HepG2 (cell line): ENCODE measurements around the gene HNRNPUL1. TPM values are rescaled to one million over a fixed set of nuclear protein-coding genes. Genes with fewer than 3 reads are reported as not detected.
A peak's percentile ranks its signal among the peaks of the same experiment; 100 is the strongest.

Experiments used
- DPF2 ChIP-seq: sonication (generic); formaldehyde crosslinking; IDR thresholded peaks from 2 replicates; pipeline ENCODE4 v1.4.0; 2020; ENCODE audit warnings: mild to moderate bottlenecking, low read depth, missing genetic modification reagents, borderline replicate concordance
- FOXK1 ChIP-seq: sonication (generic); formaldehyde crosslinking; IDR thresholded peaks from 2 replicates; pipeline ENCODE4 v1.4.0; 2020; ENCODE audit warnings: low read depth, missing genetic modification reagents, borderline replicate concordance
- GPN1 ChIP-seq: sonication (generic); formaldehyde crosslinking; IDR thresholded peaks from 2 replicates; pipeline ENCODE4 v1.5.1; 2020; ENCODE audit warnings: missing genetic modification reagents, borderline replicate concordance
- HNRNPH1 ChIP-seq: fragments of 200-400 bp; formaldehyde crosslinking; optimal IDR thresholded peaks from 2 replicates; pipeline ENCODE3; 2017; ENCODE audit warnings: mild to moderate bottlenecking, low read depth, low read length
- IKZF4 ChIP-seq: sonication (generic); formaldehyde crosslinking; IDR thresholded peaks from 2 replicates; pipeline ENCODE4 v1.5.1; 2020; ENCODE audit warnings: borderline replicate concordance, mild to moderate bottlenecking, low read depth, missing genetic modification reagents; ENCODE audit errors: not compliant biosample characterization
- MATR3 ChIP-seq: sonication (generic); formaldehyde crosslinking; IDR thresholded peaks from 2 replicates; pipeline ENCODE4 v1.4.0; 2020; ENCODE audit warnings: missing genetic modification reagents
- NFKB2 ChIP-seq: sonication (generic); formaldehyde crosslinking; IDR thresholded peaks from 2 replicates; pipeline ENCODE4 v1.4.0; 2020; ENCODE audit warnings: missing genetic modification reagents, borderline replicate concordance
- PCBP1 ChIP-seq: fragments of 200-400 bp; formaldehyde crosslinking; IDR thresholded peaks from 2 replicates; pipeline ENCODE4 v1.6.1; 2017; ENCODE audit warnings: mild to moderate bottlenecking, low read depth, low read length, borderline replicate concordance
- SMYD3 ChIP-seq: sonication (generic); formaldehyde crosslinking; IDR thresholded peaks from 2 replicates; pipeline ENCODE4 v1.8.1; 2023; ENCODE audit warnings: mild to moderate bottlenecking, missing genetic modification reagents
- TAF1 ChIP-seq: sonication (generic); formaldehyde crosslinking; IDR thresholded peaks from 2 replicates; pipeline ENCODE4 v1.4.0; 2020; ENCODE audit warnings: missing genetic modification reagents
- TGIF2 ChIP-seq: IDR thresholded peaks from 2 replicates; pipeline ENCODE4 v1.6.1; 2016; ENCODE audit warnings: control low read depth, missing compliant biosample characterization
- ZNF180 ChIP-seq: sonication (generic); formaldehyde crosslinking; IDR thresholded peaks from 2 replicates; pipeline ENCODE4 v1.4.0; 2020; ENCODE audit warnings: low read depth, missing genetic modification reagents, borderline replicate concordance
- ZNF577 ChIP-seq: sonication (generic); formaldehyde crosslinking; IDR thresholded peaks from 2 replicates; pipeline ENCODE4 v1.4.0; 2020; ENCODE audit warnings: mild to moderate bottlenecking, low read depth, missing genetic modification reagents, borderline replicate concordance
- ZNF772 ChIP-seq: sonication (generic); formaldehyde crosslinking; IDR thresholded peaks from 2 replicates; pipeline ENCODE4 v1.5.0; 2020; ENCODE audit warnings: mild to moderate bottlenecking, missing genetic modification reagents
- polyA plus RNA-seq, 8 experiments: library from polyadenylated mRNA; depleted of rRNA in 3 of 8; stranded (reverse) in 7 of 8; unstranded in 1 of 8; fragments of >200 nt; fragmentation: Illumina TruSeq in 4 of 8; extraction: Trizol in 4 of 8; gene quantifications; 2 replicates each; pipeline versions ENCODE4 v1.2.1 to v1.2.3, GENCODE V29; 2011 to 2016; ENCODE audit warnings: low read depth in 4 of 8, missing spikeins in 1 of 8, mixed read lengths in 1 of 8; ENCODE audit not compliant: insufficient read depth in 1 of 8
- total RNA-seq, 5 experiments: library from RNA; depleted of rRNA; stranded (reverse); fragments of >200 nt; fragmentation: Illumina TruSeq; extraction: Trizol; gene quantifications; 2 replicates each; pipeline ENCODE4 v1.2.3, GENCODE V29; 2016; ENCODE audit warnings: low read depth in 1 of 5
- TF ChIP-seq, protein P1 (sequence below): sonication (generic); formaldehyde crosslinking; IDR thresholded peaks from 2 replicates; pipeline ENCODE4 v1.8.1; 2022; ENCODE audit warnings: mild to moderate bottlenecking, missing genetic modification reagents
- TF ChIP-seq, protein P2 (sequence below): IDR thresholded peaks from 2 replicates; pipeline ENCODE4 v1.6.1; 2016
- TF ChIP-seq, protein P3 (sequence below): sonication (generic); formaldehyde crosslinking; IDR thresholded peaks from 2 replicates; pipeline ENCODE4 v1.5.0; 2020; ENCODE audit warnings: missing genetic modification reagents
- TF ChIP-seq, protein P4 (sequence below): sonication (generic); formaldehyde crosslinking; IDR thresholded peaks from 2 replicates; pipeline ENCODE4 v1.5.0; 2020; ENCODE audit warnings: missing genetic modification reagents
- TF ChIP-seq, protein P5 (sequence below): sonication (generic); formaldehyde crosslinking; IDR thresholded peaks from 2 replicates; pipeline ENCODE4 v1.8.0; 2022; ENCODE audit warnings: mild to moderate bottlenecking, missing genetic modification reagents, moderate library complexity
- TF ChIP-seq, protein P6 (sequence below): sonication (generic); formaldehyde crosslinking; IDR thresholded peaks from 2 replicates; pipeline ENCODE4 v1.9.0; 2022; ENCODE audit warnings: low read depth, missing genetic modification reagents
- TF ChIP-seq, protein P7 (sequence below): sonication (generic); formaldehyde crosslinking; IDR thresholded peaks from 2 replicates; pipeline ENCODE4 v1.8.0; 2022; ENCODE audit warnings: missing genetic modification reagents, low read depth, mild to moderate bottlenecking, borderline replicate concordance

Gene HNRNPUL1
- total and polyA plus RNA-seq, 2 of the 13 experiments (the other 11 are each of a cell fraction or from before 2014, with no cell fraction given), result 30.9 to 81.7 TPM

DNA sequence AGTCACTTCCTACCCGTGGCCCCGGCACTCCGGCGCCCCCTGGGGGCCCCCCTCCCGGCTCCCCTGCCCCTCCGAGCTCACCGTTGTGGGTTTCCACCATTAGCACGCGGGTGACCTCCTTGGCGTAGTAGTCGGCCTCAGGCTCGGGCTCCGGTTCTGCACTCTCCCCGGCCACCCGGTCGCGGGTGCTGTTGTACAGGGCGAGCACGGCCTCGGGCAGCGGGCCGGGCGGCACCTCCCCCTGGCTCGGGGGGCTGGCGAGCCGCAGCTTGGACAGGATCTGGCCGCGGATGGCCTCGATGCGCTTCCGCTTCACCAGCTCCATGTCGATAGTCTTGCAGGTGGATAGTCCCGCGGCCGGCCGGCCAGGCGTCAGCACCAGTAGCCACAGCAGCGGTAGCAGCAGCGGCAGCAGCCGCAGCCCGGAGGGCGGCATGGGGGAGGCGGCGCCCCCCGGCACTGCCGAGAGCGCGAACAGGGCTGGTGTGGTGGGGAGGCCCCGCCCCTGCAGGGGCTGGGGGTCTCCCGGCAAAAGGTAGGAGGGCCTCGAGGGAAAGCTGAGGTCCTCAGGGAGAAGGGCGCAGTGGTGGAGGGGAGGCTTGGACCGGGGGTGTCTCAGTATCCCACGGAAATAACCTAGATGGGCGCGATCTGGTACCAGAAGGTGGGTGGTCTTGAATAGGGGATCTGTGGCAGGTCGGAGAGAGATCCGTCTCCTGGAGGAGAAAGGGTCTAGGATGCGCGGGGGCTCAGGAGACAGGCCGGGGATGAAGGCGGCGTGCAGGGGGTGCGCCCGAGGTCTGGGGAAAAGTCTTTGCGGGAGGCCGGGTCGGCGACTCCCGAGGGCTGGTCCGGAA lies 88.7 kb downstream of the HNRNPUL1 start (continued):
- no peak for TF ChIP-seq NFKB2
- TF ChIP-seq, protein P1, sequence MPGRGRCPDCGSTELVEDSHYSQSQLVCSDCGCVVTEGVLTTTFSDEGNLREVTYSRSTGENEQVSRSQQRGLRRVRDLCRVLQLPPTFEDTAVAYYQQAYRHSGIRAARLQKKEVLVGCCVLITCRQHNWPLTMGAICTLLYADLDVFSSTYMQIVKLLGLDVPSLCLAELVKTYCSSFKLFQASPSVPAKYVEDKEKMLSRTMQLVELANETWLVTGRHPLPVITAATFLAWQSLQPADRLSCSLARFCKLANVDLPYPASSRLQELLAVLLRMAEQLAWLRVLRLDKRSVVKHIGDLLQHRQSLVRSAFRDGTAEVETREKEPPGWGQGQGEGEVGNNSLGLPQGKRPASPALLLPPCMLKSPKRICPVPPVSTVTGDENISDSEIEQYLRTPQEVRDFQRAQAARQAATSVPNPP (CRISPR knock-in tag), result no peak
- TF ChIP-seq, protein P2, sequence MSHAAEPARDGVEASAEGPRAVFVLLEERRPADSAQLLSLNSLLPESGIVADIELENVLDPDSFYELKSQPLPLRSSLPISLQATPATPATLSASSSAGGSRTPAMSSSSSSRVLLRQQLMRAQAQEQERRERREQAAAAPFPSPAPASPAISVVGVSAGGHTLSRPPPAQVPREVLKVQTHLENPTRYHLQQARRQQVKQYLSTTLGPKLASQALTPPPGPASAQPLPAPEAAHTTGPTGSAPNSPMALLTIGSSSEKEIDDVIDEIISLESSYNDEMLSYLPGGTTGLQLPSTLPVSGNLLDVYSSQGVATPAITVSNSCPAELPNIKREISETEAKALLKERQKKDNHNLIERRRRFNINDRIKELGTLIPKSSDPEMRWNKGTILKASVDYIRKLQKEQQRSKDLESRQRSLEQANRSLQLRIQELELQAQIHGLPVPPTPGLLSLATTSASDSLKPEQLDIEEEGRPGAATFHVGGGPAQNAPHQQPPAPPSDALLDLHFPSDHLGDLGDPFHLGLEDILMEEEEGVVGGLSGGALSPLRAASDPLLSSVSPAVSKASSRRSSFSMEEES (CRISPR knock-in tag), result no peak; the same call in 1 of the 2 replicates
- TF ChIP-seq, protein P3, sequence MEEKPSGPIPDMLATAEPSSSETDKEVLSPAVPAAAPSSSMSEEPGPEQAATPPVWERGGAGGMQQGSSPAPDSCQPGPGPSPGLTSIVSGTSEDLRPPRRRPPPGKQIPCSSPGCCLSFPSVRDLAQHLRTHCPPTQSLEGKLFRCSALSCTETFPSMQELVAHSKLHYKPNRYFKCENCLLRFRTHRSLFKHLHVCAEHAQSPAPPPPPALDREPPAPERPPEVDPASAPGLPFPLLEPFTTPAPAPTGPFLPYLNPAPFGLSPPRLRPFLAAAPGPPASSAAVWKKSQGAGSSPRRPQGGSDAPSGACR (CRISPR knock-in tag), result no peak
- TF ChIP-seq ZNF772, result 0 out of 2 replicates have a peak, but pooled peaks have one; percentile 2
- no peak for TF ChIP-seq PCBP1
- TF ChIP-seq, protein P4, sequence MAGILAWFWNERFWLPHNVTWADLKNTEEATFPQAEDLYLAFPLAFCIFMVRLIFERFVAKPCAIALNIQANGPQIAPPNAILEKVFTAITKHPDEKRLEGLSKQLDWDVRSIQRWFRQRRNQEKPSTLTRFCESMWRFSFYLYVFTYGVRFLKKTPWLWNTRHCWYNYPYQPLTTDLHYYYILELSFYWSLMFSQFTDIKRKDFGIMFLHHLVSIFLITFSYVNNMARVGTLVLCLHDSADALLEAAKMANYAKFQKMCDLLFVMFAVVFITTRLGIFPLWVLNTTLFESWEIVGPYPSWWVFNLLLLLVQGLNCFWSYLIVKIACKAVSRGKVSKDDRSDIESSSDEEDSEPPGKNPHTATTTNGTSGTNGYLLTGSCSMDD (CRISPR knock-in tag), result no peak
- TF ChIP-seq, protein P5, sequence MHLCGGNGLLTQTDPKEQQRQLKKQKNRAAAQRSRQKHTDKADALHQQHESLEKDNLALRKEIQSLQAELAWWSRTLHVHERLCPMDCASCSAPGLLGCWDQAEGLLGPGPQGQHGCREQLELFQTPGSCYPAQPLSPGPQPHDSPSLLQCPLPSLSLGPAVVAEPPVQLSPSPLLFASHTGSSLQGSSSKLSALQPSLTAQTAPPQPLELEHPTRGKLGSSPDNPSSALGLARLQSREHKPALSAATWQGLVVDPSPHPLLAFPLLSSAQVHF (CRISPR knock-in tag), result 0 out of 2 replicates have a peak, but pooled peaks have one; percentile 37
- TF ChIP-seq, protein P6, sequence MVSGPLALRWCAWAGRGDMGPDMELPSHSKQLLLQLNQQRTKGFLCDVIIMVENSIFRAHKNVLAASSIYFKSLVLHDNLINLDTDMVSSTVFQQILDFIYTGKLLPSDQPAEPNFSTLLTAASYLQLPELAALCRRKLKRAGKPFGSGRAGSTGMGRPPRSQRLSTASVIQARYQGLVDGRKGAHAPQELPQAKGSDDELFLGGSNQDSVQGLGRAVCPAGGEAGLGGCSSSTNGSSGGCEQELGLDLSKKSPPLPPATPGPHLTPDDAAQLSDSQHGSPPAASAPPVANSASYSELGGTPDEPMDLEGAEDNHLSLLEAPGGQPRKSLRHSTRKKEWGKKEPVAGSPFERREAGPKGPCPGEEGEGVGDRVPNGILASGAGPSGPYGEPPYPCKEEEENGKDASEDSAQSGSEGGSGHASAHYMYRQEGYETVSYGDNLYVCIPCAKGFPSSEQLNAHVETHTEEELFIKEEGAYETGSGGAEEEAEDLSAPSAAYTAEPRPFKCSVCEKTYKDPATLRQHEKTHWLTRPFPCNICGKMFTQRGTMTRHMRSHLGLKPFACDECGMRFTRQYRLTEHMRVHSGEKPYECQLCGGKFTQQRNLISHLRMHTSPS (CRISPR knock-in tag), result peak; percentile 45; the same call in 1 of the 2 replicates
- no peak for TF ChIP-seq SMYD3 (CRISPR knock-in tag)
- TF ChIP-seq, protein P7, sequence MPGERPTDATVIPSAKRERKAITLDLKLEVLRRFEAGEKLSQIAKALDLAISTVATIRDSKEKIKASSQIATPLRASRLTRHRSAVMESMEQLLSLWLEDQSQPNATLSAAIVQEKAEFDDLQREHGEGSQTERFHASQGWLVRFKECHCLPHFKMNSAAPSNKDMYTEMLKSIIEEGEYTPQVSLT (CRISPR knock-in tag), result no peak
- TF ChIP-seq TAF1, result peak; percentile 47; the same call in 1 of the 2 replicates
- TF ChIP-seq GPN1 (CRISPR knock-in tag), result 0 out of 2 replicates have a peak, but pooled peaks have one; percentile 20
- no peak for TF ChIP-seq ZNF577 (CRISPR knock-in tag)
- no peak for TF ChIP-seq HNRNPH1
- TF ChIP-seq DPF2 (CRISPR knock-in tag), result no peak
- no peak for TF ChIP-seq IKZF4 (CRISPR knock-in tag)
- TF ChIP-seq FOXK1 (CRISPR knock-in tag), result peak; percentile 38; the same call in 1 of the 2 replicates
- no peak for TF ChIP-seq TGIF2 (CRISPR knock-in tag)
- TF ChIP-seq MATR3 (CRISPR knock-in tag), result no peak
- TF ChIP-seq ZNF180 (CRISPR knock-in tag), result no peak
